Astrocyte (in vitro differentiated cells and primary cell): ENCODE results near the gene CCR5AS.

ENCODE experiments used
- DNase-seq: peaks from one replicate; pipeline ENCODE4 v3.0.0-alpha.2; 2010; ENCODE audit warnings: low read depth
- FAIRE-seq: peaks from 2 replicates; lab custom pipeline; 2011; peaks lifted over from hg19 to GRCh38; lab: Jason Lieb, UNC
- H2AFZ ChIP-seq: 2 replicates; pipeline ENCODE4 v1.6.0; 2012; ENCODE audit warnings: low read depth, low read length, inconsistent platforms
- H3K27ac ChIP-seq: 2 replicates; pipeline ENCODE4 v1.5.1; 2011; ENCODE audit warnings: low read depth, low read length, inconsistent platforms
- H3K27me3 ChIP-seq: 2 replicates; pipeline ENCODE4 v1.6.0; 2011; ENCODE audit warnings: low read length, inconsistent platforms; ENCODE audit not compliant: insufficient read depth
- H3K36me3 ChIP-seq: 2 replicates; pipeline ENCODE4 v1.5.1; 2011; ENCODE audit warnings: low read length, inconsistent platforms; ENCODE audit not compliant: insufficient read depth
- H3K4me1 ChIP-seq: 2 replicates; pipeline ENCODE4 v1.5.1; 2011; ENCODE audit warnings: low read length, inconsistent platforms; ENCODE audit not compliant: insufficient read depth
- H3K4me2 ChIP-seq: 2 replicates; pipeline ENCODE4 v1.6.0; 2012; ENCODE audit warnings: low read length, inconsistent platforms
- H3K4me3 ChIP-seq: 2 replicates; pipeline ENCODE4 v1.5.1; 2011; ENCODE audit warnings: low read depth, mild to moderate bottlenecking, low read length, inconsistent platforms; ENCODE audit not compliant: insufficient read depth
- H3K79me2 ChIP-seq: 2 replicates; pipeline ENCODE4 v1.6.0; 2012; ENCODE audit warnings: mild to moderate bottlenecking, low read length, inconsistent platforms; ENCODE audit not compliant: insufficient read depth
- H3K9ac ChIP-seq: 2 replicates; pipeline ENCODE4 v1.6.0; 2012; ENCODE audit warnings: mild to moderate bottlenecking, low read length, inconsistent platforms
- H3K9me3 ChIP-seq: 2 replicates; pipeline ENCODE4 v1.5.1; 2012; ENCODE audit warnings: low read depth, mild to moderate bottlenecking, low read length, inconsistent platforms; ENCODE audit not compliant: insufficient read depth
- H4K20me1 ChIP-seq: 2 replicates; pipeline ENCODE4 v1.6.0; 2012; ENCODE audit warnings: low read length, inconsistent platforms; ENCODE audit not compliant: insufficient read depth
- H3K27ac Mint-ChIP-seq: one replicate; pipeline ENCODE4 v1.8.0; 2021; ENCODE audit warnings: mild to moderate bottlenecking, mixed read lengths; ENCODE audit not compliant: unreplicated experiment
- H3K27me3 Mint-ChIP-seq: one replicate; pipeline ENCODE4 v1.8.0; 2021; ENCODE audit warnings: low read depth, mixed read lengths; ENCODE audit not compliant: unreplicated experiment
- H3K36me3 Mint-ChIP-seq: one replicate; pipeline ENCODE4 v1.8.0; 2021; ENCODE audit warnings: low read depth, mixed read lengths; ENCODE audit not compliant: unreplicated experiment
- H3K4me1 Mint-ChIP-seq: one replicate; pipeline ENCODE4 v1.8.0; 2021; ENCODE audit warnings: low read depth, mixed read lengths; ENCODE audit not compliant: unreplicated experiment
- H3K4me3 Mint-ChIP-seq: one replicate; pipeline ENCODE4 v1.8.0; 2021; ENCODE audit warnings: mild to moderate bottlenecking, moderate library complexity, mixed read lengths; ENCODE audit not compliant: unreplicated experiment
- H3K9me3 Mint-ChIP-seq: one replicate; pipeline ENCODE4 v1.8.0; 2021; ENCODE audit warnings: mild to moderate bottlenecking, mixed read lengths; ENCODE audit not compliant: unreplicated experiment
- EZH2 ChIP-seq: IDR thresholded peaks from 2 replicates; pipeline ENCODE4 v1.6.1; 2012; ENCODE audit warnings: mild to moderate bottlenecking, low read length, inconsistent platforms; ENCODE audit not compliant: insufficient read depth
- TF ChIP-seq, protein P1 (sequence below): IDR thresholded peaks from 2 replicates; pipeline ENCODE4 v1.5.1; 2011; ENCODE audit warnings: low read depth, mild to moderate bottlenecking, inconsistent platforms, low read length, moderate library complexity; ENCODE audit not compliant: insufficient read depth

Gene CCR5AS

GRCh38 chr3:46455231-46456115 is 48.6 kb upstream of the CCR5AS start:
- no peak for FAIRE-seq
- Histone ChIP-seq H3K9me3 (no peaks in the 10 kb centered on the region), H3K79me2 (no peaks in the 10 kb centered on the region), H3K36me3 (no peaks in the 10 kb centered on the region), H2AFZ (no peak overlapping the region), H3K9ac (no peak overlapping the region), H3K4me1 (no peaks in the 10 kb centered on the region), H3K27ac (no peak overlapping the region), H4K20me1 (no peaks in the 10 kb centered on the region), H3K27me3 (peaks cover 6% of the 10 kb centered on the region), H3K4me2 (no peak overlapping the region), H3K4me3 (no peak overlapping the region)
- TF ChIP-seq, protein P1, sequence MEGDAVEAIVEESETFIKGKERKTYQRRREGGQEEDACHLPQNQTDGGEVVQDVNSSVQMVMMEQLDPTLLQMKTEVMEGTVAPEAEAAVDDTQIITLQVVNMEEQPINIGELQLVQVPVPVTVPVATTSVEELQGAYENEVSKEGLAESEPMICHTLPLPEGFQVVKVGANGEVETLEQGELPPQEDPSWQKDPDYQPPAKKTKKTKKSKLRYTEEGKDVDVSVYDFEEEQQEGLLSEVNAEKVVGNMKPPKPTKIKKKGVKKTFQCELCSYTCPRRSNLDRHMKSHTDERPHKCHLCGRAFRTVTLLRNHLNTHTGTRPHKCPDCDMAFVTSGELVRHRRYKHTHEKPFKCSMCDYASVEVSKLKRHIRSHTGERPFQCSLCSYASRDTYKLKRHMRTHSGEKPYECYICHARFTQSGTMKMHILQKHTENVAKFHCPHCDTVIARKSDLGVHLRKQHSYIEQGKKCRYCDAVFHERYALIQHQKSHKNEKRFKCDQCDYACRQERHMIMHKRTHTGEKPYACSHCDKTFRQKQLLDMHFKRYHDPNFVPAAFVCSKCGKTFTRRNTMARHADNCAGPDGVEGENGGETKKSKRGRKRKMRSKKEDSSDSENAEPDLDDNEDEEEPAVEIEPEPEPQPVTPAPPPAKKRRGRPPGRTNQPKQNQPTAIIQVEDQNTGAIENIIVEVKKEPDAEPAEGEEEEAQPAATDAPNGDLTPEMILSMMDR, result no peak
- no peak for TF ChIP-seq EZH2
- no peaks in the 10 kb centered on the region for H3K36me3 Mint-ChIP-seq
- no peak for DNase-seq
- peaks cover 2% of the 10 kb centered on the region for H3K4me1 Mint-ChIP-seq
- no peak overlapping the region for H3K27ac Mint-ChIP-seq
- no peaks in the 10 kb centered on the region for H3K9me3 Mint-ChIP-seq
- no peak overlapping the region for H3K4me3 Mint-ChIP-seq
- H3K27me3 Mint-ChIP-seq, result peaks cover 48% of the 10 kb centered on the region

- H3K9me3 ChIP-seq, result no peaks in the 10 kb centered on the region
- TF ChIP-seq, protein P1, result no peak
- no peak for TF ChIP-seq EZH2
- Mint-ChIP-seq H3K4me3 (no peak overlapping the region), H3K27ac (peak overlapping the region; percentile 26), H3K36me3 (no peaks in the 10 kb centered on the region), H3K27me3 (peaks cover 50% of the 10 kb centered on the region), H3K9me3 (no peaks in the 10 kb centered on the region), H3K4me1 (no peaks in the 10 kb centered on the region)
- no peak overlapping the region for H3K4me3 ChIP-seq
- no peak overlapping the region for H2AFZ ChIP-seq
- H3K27me3 ChIP-seq, result peaks cover 6% of the 10 kb centered on the region
- no peak overlapping the region for H3K9ac ChIP-seq
- FAIRE-seq (no peak), DNase-seq (no peak)
- H4K20me1 ChIP-seq, result no peaks in the 10 kb centered on the region
- no peaks in the 10 kb centered on the region for H3K36me3 ChIP-seq
- no peaks in the 10 kb centered on the region for H3K79me2 ChIP-seq
- no peak overlapping the region for H3K27ac ChIP-seq
- H3K4me2 ChIP-seq, result no peak overlapping the region
- no peaks in the 10 kb centered on the region for H3K4me1 ChIP-seq
Observed at GRCh38 chr3:46454606-46455005, 47.7 kb upstream of the CCR5AS start.

- FAIRE-seq (no peak), DNase-seq (no peak)
- no peak overlapping the region for H3K4me3 Mint-ChIP-seq
- peaks cover 51% of the 10 kb centered on the region for H3K27me3 Mint-ChIP-seq
- Histone ChIP-seq H3K4me1 (no peaks in the 10 kb centered on the region), H3K4me2 (no peak overlapping the region), H3K9ac (no peak overlapping the region), H3K9me3 (no peaks in the 10 kb centered on the region), H3K36me3 (no peaks in the 10 kb centered on the region), H3K79me2 (no peaks in the 10 kb centered on the region), H3K27me3 (peaks cover 6% of the 10 kb centered on the region), H2AFZ (no peak overlapping the region), H3K4me3 (no peak overlapping the region), H4K20me1 (no peaks in the 10 kb centered on the region), H3K27ac (no peak overlapping the region)
- H3K27ac Mint-ChIP-seq, result no peak overlapping the region
- H3K4me1 Mint-ChIP-seq, result no peaks in the 10 kb centered on the region
- TF ChIP-seq EZH2, result no peak
- TF ChIP-seq, protein P1, result no peak
- no peaks in the 10 kb centered on the region for H3K36me3 Mint-ChIP-seq
- H3K9me3 Mint-ChIP-seq, result no peaks in the 10 kb centered on the region
Observed at GRCh38 chr3:46454209-46454595, 47.3 kb upstream of the CCR5AS start.
